Breast epithelium (tissue), 3 donors: ENCODE results near the gene MARCHF3.

Experiments used
- CTCF ChIP-seq, 3 donors: fragments of 450-650 bp; IDR thresholded peaks; one replicate each; pipeline ENCODE4 v1.5.1; 2016 to 2017; ENCODE audit warnings: antibody characterized with exemption in 3 of 3, mild to moderate bottlenecking in 3 of 3, moderate library complexity in 3 of 3
- POLR2AphosphoS5 ChIP-seq, 3 donors: sonication (generic); formaldehyde crosslinking; IDR thresholded peaks; one replicate each; pipeline ENCODE4 v1.6.1; 2017; ENCODE audit warnings: antibody characterized with exemption in 3 of 3

- no peak for TF ChIP-seq POLR2AphosphoS5 (IDR thresholded peaks at IDR 0.05)
- TF ChIP-seq CTCF (IDR thresholded peaks at IDR 0.05) = no peak
Measured at GRCh38 chr5:126924331-126925033, 105.9 kb downstream of the MARCHF3 start.
